HepG2 (cell line): ENCODE data around the gene TMEM132D.

Source experiments
- FOXO4 ChIP-seq: sonication (generic); formaldehyde crosslinking; conservative IDR thresholded peaks from 2 replicates; pipeline ENCODE4 v1.8.1; 2023; ENCODE audit warnings: missing genetic modification reagents
- ZBTB8A ChIP-seq: sonication (generic); formaldehyde crosslinking; IDR thresholded peaks from 2 replicates; pipeline ENCODE4 v1.4.0; 2020; ENCODE audit warnings: mild to moderate bottlenecking, low read depth, missing genetic modification reagents, borderline replicate concordance
- ZFP36 ChIP-seq: fragments of 150-350 bp; IDR thresholded peaks from 2 replicates; pipeline ENCODE4 v1.6.1; 2018; ENCODE audit warnings: borderline replicate concordance, low read length, low read depth; ENCODE audit not compliant: partially characterized antibody
- ZNF619 ChIP-seq: sonication (generic); formaldehyde crosslinking; IDR thresholded peaks from 2 replicates; pipeline ENCODE4 v1.4.0; 2020; ENCODE audit warnings: mild to moderate bottlenecking, missing genetic modification reagents

DNA sequence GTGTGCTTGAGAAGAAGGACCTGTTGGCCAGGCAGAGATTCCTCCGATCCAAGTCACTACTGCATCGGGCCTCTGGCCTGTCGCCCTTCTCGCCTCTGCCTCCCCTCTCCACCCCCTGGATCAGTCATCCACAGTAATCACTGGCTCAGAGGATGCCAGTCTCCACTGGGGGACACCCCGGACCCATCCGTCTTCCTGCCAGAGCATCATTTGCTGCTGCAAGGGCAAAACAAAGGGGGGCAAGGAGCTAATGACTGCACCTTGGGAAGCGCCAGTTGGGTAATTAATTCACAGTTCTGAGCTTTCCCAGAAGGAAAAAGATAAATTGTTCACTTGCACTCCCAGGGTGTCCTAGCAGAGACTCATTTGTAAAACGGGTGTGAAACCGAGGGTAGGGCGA, 835.1 kb downstream of the TMEM132D start:
- TF ChIP-seq ZFP36 = no peak
- no peak for TF ChIP-seq ZNF619 (CRISPR knock-in tag)
- no peak for TF ChIP-seq FOXO4 (CRISPR knock-in tag)
- no peak for TF ChIP-seq ZBTB8A (CRISPR knock-in tag)
